HG02610 (cell line): ENCODE data around the gene ARHGDIA.
"Not testable (repeated sequence)": the region's sequence is repeated elsewhere in the genome, so short reads cannot be mapped to it uniquely, and the experiment has no call there.

Experiments used
- ATAC-seq: cut with Tn5 transposase; IDR thresholded peaks from one replicate; pipeline ENCODE4 v1.9.1; 2021; ENCODE audit warnings: mild to moderate bottlenecking, moderate library complexity; ENCODE audit not compliant: unreplicated experiment

Gene ARHGDIA

DNA sequence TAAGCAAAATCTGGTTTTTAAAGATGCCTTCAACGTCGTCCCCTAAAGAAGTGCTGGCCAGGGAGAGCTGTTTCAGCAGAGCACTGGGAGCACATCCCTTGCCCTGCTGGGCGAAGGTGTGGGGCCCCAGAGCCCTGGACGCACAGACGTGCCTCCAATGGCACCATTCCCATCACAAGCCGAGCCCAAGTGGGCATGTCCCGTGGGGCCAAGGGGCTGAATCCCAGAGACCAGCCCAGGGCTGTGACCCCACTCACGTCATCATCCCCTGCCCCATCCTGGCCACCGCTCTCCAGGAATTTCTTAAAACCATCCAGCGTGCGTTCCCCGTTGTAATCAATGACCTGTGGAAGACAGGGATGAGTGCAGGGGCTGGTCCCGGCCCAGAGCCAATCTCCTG, 26.2 kb downstream of the ARHGDIA start:
- ATAC-seq, result no peak

DNA sequence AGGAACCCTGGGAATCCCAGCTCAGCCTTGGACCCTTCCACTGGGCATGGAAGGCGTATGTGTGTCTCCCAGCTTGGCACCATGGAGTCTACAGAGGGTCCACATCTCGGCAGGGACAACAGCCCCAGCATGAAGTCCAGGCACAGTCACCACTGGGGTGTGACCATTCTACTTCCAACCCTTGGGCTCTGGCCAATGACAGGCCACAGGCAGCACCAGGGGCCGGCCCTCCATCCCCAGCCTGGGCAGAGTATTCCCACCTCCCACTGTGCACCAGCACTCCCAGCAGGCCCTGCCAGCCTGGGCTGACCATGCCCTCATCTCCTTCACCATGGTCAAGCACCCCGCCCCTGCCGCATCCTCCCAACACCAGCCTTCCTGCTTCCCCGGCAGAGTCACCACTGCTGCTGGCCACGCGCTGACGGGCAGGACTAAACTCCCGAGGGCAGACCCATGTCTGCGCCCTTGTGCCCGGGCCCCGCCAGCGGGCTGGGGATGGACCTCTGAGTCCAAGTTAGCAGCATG, 26.7 kb downstream of the ARHGDIA start:
- no peak for ATAC-seq

DNA sequence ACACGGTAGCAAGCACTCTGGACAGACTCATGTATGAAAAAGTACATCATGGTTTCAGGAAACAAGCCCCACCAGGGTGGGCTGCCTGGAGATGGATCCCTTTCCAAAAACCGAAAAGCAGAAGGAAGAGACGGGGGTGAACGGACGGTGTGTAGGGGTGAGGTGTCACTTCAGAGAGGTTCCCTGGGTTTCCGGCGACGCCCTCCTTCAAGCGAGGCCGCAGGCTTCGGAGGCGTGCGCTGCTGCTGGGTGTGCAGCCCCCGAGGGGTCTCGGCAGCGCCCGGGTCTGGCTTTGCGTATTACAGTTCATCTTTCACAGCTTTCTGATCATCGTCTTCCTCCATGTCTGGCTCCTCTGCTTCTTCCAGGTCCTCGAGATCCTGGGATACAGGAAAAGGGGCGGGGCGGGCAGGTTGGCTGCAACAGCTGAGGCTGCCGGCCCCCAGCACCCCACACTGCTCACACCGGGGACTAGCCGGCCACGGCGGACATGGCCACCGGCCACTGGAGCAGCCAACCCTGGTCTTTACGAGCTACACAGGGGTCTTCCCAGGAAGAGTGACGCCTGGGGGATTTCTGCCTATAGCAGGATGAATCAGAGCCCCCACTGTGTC, 27.3 kb downstream of the ARHGDIA start:
- no peak for ATAC-seq

DNA sequence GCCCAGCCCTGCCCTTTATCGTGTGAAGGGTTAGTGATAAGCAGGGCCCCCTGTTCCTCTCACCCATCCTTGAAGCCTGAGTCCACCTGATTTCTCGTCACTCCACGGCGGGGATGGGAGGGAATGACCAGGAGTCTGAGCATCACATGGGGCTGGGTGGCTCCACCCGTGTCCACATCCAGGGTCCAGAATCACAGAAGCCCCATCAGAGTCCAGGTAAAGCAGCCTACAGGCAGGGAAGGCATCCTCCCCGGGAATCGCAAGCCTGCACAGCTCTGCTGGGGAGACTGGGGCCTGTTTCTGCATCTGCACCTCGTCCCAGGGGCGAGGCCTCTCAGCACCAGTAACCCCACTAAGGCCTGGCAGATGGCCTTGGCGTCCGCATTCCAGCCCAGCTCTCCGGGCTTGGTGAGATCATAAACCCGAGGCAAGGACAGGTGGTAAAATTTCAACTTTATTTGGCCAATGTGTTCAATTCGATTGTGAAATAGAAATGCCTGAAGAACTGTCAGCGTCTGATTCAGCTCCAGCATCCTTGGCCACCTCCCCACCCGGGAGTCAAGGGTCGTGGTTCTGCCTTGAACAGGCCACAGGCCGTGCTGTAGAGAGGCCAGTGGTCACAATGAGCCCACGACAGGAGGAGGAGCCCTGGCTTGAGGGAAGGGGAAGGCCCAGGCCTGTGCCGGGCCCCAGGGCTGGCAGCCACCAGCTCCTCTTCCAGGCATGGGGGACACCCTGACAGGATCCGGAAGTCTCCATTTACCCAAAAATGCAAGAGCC, 28.2 kb downstream of the ARHGDIA start:
- ATAC-seq, result no peak

DNA sequence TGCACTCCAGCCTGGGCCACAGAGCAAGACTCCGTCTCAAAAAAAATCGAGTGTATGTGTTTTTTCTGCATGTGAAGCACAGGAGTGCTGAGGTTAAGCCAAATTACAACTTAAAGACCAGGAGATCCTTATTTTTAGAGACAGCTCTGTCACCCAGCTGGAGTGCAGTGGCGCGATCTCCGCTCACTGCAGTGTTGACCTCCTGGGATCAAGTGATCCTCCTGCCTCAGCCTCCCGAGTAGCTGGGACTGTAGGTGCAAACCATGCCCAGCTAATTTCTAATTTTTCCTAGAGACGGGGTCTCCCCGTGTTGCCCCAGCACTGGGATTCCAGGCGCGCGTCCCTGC, 28.8 kb downstream of the ARHGDIA start:
- ATAC-seq, result no peak

DNA sequence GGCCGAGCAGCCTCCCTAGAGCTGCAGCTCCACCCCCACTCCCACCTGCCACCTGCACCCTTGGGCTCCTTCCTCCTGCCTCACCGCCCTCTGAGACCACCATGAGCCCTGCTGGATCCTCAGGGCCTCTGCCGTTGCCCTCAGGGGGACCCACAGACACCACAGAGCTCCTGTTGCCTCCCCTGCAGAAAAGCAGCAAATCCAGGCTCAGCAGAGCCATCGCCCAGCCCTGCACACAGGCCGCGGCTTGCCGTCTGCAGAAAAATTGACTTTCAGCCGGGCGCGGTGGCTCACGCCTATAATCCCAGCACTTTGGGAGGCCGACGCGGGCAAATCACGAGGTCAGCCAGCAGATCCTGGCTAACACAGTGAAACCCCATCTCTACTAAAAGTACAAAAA, 29.3 kb downstream of the ARHGDIA start:
- ATAC-seq, result no peak

DNA sequence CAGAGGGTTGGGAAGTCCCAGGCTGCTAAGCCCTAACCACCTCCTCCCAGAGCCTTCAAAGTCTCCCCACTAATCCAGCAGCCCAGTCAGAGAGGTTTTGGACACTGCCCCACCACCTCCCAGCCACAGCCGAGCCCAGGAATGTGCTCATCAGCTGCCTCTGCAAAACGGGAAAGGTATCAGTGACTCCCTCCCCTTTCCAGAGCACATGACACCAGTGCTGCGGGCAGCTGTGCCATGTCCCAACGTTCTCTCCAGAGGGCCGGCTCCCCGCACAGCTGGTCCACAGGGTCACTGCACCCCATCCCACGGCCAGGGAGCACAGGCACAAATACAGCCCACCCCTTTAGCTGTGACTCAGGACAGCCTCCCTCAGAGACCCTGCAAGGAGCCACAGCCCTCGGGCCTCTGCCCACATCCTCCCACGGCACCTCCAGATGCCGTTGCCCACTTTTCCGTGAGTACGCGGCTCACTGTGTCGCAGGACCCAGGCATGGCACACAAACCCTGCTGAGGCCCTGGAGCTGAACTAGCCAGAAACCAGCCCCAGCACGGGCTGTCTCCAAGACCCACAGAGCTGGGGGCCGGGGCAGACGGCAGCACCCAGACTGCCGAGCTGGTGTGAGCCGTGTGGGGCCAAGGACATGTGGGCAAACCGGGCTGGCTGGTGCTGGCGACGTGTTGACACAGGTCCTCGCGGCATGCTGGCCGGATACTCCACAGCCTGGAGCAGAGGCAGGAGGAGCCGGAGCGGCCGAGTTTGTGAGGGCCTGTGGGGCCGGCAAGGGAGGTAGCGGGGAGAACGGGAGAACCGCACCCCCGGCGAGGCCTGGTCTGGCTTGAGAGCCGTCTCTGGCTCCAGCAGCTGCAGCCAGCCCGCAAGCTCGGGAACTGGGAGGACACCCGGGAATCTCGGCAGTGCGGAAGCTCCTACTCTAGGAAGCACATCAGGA, 30.0 kb downstream of the ARHGDIA start:
- ATAC-seq, result no peak

DNA sequence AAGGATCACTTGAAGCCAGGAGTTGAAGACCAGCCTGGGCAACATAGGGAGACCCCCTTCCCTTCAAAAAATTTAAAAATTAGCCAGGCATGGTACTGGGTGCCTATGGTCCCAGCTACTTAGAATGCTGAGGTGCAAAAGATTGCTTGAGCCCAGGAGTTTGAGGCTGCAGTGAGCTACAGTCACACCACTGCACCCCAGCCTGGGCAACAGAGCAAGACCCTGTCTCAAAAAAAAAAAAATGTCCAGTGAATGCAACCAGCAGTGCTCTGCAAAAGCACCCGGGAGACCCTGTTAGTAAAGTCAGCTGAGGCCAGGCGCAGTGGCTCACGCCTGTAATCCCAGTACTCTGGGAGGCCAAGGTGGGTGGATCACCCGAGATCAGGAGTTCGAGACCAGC, 31.1 kb downstream of the ARHGDIA start:
- not testable (repeated sequence) for ATAC-seq

DNA sequence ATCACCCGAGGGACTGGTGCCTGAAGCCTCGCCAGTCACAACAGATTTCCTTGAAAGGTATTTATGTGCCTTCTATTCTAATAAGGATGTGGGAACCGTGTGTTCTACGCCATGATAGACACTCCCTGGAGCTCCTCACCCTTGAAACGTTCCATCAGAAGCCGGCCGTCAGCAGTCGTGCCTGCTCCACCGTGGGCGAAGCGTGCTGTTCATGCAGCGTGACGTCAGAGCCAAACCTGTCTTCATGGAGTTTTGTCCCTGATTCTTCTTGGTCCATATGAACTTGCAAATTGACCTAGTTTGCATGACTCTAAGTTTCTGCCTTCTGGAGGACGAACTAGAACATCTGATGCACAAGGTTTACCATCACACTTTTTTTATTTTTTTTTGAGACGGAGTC, 31.8 kb downstream of the ARHGDIA start:
- ATAC-seq, result no peak

DNA sequence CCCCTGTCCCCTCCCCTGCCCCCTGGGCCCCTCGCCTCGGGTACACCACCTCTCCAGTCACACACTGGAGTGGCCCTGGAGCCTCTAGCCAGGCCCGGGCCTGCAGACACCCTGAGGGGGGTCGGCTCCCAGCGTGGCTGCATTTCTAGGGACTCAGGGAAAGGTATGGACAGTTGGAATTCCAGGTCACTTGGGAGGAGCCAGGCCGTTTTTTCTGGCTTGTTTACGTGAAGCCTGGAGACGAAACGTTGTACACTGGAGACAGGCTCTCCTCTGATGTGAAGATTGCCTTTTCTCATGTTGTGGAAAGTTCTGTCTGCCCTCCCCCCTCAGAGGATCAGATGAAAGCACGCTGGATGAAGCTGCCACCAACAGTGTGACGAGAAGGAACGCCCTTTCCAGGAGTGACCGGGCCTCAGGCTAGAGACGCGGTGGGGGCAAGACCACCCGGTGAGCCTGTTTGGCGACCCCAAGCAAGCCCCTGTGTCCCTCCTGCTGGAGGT, 32.3 kb downstream of the ARHGDIA start:
- no peak for ATAC-seq

DNA sequence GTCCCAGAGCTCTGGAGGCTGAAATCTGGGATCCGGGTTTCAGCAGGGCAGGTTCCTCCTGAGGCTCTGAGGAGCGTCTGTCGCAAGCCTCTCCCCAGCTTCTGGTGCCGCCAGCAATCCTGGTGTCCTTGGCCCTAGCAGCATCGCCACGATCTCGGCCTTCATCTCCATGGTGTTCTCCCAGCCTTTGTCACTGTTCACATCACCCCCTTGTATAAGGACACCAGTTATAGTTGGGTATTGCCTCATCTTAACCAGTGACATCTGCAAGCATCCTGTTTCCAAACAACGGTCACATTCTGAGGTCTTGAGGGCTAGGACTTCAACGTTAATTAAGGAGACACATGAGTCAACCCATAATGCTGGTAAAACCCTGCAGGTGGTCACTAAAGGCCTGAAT, 33.5 kb downstream of the ARHGDIA start:
- no peak for ATAC-seq

DNA sequence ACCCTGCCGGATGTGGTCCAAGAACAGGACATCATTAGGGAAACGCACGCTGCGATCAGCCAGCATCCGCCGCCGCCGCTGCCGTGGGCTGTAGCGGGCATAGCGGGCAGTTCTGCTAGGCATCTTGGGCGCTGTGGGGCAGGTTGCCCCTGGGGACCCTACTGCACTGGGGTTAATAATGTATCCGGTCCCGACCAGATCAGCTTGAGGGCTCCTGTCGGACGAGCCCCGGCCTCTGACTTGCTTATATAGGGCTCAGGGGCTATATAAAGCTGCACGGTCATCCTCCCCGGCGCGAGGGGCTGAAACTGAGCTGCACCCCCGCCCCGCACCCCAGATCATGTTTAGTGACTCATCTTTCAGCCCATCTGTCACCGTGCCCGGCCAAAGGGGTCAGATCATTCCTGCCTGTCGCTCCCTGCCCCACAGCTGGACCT, 36.3 kb downstream of the ARHGDIA start, which contains the start of gene PPP1R27:
Gene PPP1R27 (minus strand): TSS at position 220 of the 437 bp plus-strand sequence. CDS start 97 bp downstream, at position 123.
- no peak for ATAC-seq

DNA sequence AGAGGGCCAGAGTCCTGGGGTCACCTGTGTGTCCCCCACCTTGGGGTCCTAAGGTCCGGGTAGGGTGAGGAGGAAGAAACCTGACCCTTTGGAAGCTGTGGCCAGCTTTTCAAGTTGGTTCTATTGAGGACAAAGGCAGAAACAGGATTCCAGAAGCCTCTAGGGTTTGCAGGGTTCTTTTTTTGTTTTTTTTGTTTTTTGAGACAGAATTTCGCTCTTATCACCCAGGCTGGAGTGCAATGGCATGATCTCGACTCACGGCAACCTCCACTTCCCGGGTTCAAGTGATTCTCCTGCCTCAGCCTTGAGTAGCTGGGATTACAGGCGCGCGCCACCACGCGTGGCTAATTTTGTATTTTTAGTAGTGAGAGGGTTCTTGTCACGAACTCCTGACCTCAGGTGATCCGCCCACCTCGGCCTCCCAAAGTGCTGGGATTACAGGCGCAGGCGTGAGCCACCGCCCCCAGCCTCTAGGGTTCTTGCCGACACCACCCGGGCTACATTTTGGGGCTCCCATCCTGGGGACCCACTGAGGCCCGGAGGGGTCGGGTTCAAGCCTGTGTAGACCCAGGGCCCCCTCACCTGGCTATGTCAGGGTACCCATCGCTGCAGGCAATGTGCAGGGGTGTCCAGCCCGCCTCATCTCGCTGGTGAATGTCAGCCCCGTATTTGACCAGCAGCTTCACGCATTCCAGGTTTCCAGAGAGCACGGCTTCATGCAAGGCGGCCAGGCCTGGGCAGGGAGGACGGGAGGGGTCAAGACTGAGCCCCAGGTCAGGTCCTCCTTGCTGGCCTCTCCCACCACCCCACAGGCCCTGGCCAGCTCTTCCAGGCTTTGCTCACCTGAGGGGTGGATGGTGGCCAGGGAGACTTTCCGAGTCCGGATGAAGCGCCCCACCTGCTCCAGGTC, 37.0 kb downstream of the ARHGDIA start:
- ATAC-seq, result no peak

DNA sequence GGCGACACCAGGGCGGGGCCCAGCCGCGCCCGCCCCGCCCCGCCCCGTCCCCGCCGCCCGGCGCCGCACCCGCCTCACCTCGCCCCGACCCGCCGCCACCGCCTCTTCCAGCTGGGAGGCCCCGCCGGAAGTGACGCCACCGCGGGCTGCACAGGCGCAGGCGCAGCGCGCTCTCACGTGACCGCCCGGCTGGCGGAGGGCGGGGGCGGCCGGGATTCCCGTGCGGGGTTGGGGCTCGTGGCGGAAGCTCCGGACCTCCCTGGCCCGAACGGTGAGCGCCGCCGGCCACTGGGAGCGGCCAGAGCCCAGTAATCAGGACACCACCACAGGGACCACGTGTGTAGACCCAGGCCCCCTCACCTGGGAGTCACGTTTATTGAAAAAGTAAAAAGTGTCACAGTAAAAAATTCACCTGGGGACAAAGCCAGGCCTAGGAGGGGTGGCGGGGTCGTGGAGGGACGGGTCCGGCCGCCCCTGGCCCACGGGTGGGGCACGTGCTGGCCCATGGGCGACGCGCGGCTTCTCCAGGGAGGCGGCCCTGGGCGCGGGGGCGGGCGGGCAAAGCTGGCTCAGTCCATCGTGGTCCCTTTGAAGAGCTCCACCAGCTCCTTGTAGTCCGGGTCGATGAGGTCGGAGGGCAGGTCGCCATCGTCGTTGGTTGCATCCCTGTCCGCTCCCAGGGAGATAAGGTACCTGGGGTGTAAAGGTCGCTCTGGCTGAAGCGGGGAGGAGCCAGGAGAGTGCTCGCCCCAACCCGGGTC, 37.8 kb downstream of the ARHGDIA start, which contains the start of gene MCRIP1:
Gene MCRIP1 (minus strand): TSS at position 132 of the 761 bp plus-strand sequence. CDS start 8,785 bp downstream, outside the sequence.
- peak; percentile 70 for ATAC-seq

DNA sequence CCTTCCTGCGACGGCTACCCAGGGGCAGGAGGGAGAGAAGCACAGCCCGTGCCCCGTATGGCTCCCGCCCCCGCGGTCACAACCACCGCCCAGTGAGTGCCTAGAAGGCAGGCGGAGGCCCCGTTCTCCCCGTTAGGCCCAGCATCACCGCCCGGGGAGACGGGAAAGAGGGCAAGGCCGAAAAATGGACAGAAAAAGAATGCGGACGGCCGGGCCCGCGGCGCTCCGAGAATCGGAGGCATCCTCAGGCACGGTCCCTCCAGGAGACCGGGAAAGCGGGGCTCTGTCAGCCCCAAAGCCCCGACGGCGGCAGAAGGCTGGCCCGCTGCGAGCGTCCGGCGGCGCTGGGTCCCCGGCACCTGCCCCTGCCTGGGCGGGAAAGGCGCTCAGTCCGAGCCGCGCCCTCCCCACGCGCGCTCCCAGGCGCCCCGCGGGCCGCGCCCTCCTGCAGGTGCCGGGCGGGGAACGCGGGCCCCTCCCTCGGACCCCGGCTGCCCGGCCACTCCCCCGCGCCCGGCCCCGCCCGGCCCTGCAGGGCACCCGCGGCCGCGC, 38.5 kb downstream of the ARHGDIA start:
- ATAC-seq, result peak; percentile 10

DNA sequence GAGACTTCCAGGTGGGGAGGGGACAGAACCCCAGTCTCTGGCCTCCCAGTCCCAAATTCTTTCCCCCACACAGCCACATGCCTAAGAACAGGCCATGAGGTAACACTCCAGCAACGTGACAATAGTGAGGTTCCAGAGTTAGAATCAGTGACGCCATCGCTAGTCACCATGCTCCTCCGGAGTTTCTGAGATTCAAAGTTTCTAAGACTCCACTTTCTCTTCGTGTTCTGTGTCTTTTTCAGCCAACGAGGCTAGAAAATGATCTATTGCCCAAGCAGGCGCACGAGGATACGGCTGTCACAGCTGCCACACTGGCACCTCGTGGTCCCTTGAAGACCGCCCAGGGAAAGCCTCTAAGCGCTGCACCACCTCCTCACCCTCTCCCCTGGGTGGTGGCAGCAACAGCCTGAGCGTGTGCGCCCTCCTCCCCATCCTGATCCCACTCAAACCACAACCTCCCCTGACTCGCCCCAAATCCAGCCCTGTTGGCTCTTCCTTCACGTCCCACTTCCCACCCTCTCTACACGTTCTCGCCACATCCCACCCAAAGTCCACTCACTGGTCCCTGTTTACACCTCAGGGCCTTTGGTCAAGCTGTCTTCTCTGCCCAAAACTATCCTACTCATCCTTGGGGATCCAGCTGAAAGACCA, 39.1 kb downstream of the ARHGDIA start:
- no peak for ATAC-seq

DNA sequence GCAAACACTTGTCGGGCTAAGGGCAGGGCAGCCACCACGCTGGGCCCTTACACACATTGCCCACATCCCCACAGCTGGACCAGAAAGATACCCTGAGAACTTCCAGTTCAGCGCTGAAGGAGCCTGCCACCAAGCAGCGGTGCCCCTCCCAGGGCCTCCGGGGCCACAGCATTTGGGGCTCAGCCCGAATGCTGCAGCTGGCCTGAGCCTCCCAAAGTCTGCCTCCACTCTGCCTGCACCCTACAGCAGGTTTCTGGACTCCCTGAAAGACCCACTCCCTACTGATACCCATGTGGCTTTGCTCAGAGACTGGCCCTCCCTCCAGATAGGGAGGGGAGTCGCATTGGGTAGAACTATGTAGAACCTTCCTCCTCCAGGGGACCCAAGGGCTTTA, 39.6 kb downstream of the ARHGDIA start:
- no peak for ATAC-seq

DNA sequence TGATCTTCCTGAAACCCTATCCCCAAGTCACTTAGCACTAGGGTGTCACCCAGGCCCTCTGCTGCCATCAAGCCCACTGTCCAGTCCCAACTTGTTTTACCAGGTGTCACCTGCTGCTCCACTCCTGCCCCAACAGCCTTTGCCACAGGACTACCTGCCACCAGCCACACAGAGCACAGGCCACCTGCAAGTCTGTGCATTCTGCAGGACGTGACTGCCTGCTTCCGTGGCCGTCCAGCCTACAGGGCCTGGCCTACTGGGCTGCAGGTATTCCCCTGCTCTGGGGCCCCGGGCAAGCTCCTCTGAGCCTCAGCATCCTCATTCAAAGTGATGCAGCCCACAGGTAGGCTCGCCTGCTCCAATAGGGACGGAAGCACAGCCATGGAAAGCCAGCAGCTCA, 41.3 kb downstream of the ARHGDIA start:
- ATAC-seq, result no peak
